ENCODE measurements around the gene MPV17L. TPM values are rescaled to one million over a fixed set of nuclear protein-coding genes. Genes with fewer than 3 reads are reported as not detected.
A peak's percentile ranks its signal among the peaks of the same experiment; 100 is the strongest.

The MPV17L gene
- total and polyA plus RNA-seq, 10 donors = 0.79 to 9.0 (median 3.6) TPM

GRCh38 chr16:15434079-15434424 lies 38.5 kb downstream of the MPV17L start:
- intact Hi-C loops (cut with DNase I; ENCODE audit: low total_unique reads) = no loop called here
- 44 to 49% (median 46%) methylated on average over 12 of the region's 12 CpGs for WGBS, 5 donors
- H3K36me3 ChIP-seq = no peaks in the 10 kb centered on the region
- H3K27ac ChIP-seq = peak overlapping the region in 2 of 8 donors; percentile 63 to 77
- H3K27me3 ChIP-seq (replicated peaks in 1 of 7) = peaks cover 0 to 32% (median 12%) of the 10 kb centered on the region in 7 donors
- H3K4me3 ChIP-seq = peak overlapping the region; percentile 58 to 91 (median 74)
- peaks cover 0 to 23% (median 19%) of the 10 kb centered on the region in 6 donors for H3K4me1 ChIP-seq
- no peak for DNase-seq
- no peaks in the 10 kb centered on the region for H3K9me3 ChIP-seq
- TF ChIP-seq POLR2AphosphoS5 (IDR thresholded peaks at IDR 0.05) (no peak), CTCF (IDR thresholded peaks at IDR 0.05 in 8 of 11, conservative IDR thresholded peaks at IDR 0.05 in 3 of 11) (no peak), POLR2A (IDR thresholded peaks at IDR 0.05) (no peak)

GRCh38 chr16:15434425-15435215 lies 39.1 kb downstream of the MPV17L start, which contains the start of gene BMERB1:
Gene BMERB1 (plus strand): TSS chr16:15434588. CDS start chr16:15434654, 66 bp downstream.
- Histone ChIP-seq H3K36me3 (no peaks in the 10 kb centered on the region), H3K4me1 (peaks cover 0 to 23% (median 19%) of the 10 kb centered on the region in 6 donors), H3K4me3 (peak within 1 kb of the TSS; percentile 58 to 91 (median 74)), H3K9me3 (no peaks in the 10 kb centered on the region), H3K27ac (peak within 1 kb of the TSS in 6 of 8 donors; percentile 62 to 77 (median 63)), H3K27me3 (replicated peaks in 1 of 7) (peaks cover 0 to 32% (median 12%) of the 10 kb centered on the region in 7 donors)
- intact Hi-C loops (cut with DNase I; ENCODE audit: low total_unique reads) = no loop called here
- peak; percentile 82 to 90 (median 84) for TF ChIP-seq POLR2AphosphoS5 (IDR thresholded peaks at IDR 0.05)
- TF ChIP-seq POLR2A (IDR thresholded peaks at IDR 0.05) = no peak
- WGBS, 5 donors = 0 to 1% (median 1%) methylated on average over 51 to 63 of the region's 63 CpGs
- peak; percentile 81 for DNase-seq

- no peaks in the 10 kb centered on the region for H3K36me3 ChIP-seq
- H3K27me3 ChIP-seq (replicated peaks in 1 of 7) = peaks cover 0 to 32% (median 12%) of the 10 kb centered on the region in 7 donors
- WGBS, 5 donors = 14 to 17% (median 16%) methylated on average over 21 to 22 of the region's 22 CpGs
- intact Hi-C loops (cut with DNase I; ENCODE audit: low total_unique reads) = no loop called here
- TF ChIP-seq CTCF (IDR thresholded peaks at IDR 0.05 in 8 of 11, conservative IDR thresholded peaks at IDR 0.05 in 3 of 11) (no peak), POLR2A (IDR thresholded peaks at IDR 0.05) (no peak), POLR2AphosphoS5 (IDR thresholded peaks at IDR 0.05) (no peak)
- H3K4me3 ChIP-seq = peak overlapping the region; percentile 58 to 91 (median 74)
- DNase-seq = no peak
- peaks cover 0 to 23% (median 19%) of the 10 kb centered on the region in 6 donors for H3K4me1 ChIP-seq
- H3K9me3 ChIP-seq = no peaks in the 10 kb centered on the region
- peak overlapping the region in 6 of 8 donors; percentile 62 to 77 (median 63) for H3K27ac ChIP-seq
These were observed 39.8 kb downstream of the MPV17L start for GRCh38 chr16:15435216-15435864.

- peaks cover 0 to 23% (median 17%) of the 10 kb centered on the region in 6 donors for H3K4me1 ChIP-seq
- H3K27me3 ChIP-seq (replicated peaks in 1 of 7) = peaks cover 0 to 23% (median 12%) of the 10 kb centered on the region in 7 donors
- no peaks in the 10 kb centered on the region for H3K36me3 ChIP-seq
- no peak for DNase-seq
- intact Hi-C loops (cut with DNase I; ENCODE audit: low total_unique reads) = no loop called here
- H3K4me3 ChIP-seq = no peak overlapping the region
- no peak for TF ChIP-seq POLR2AphosphoS5 (IDR thresholded peaks at IDR 0.05)
- no peak for TF ChIP-seq POLR2A (IDR thresholded peaks at IDR 0.05)
- no peak for TF ChIP-seq CTCF (IDR thresholded peaks at IDR 0.05 in 8 of 11, conservative IDR thresholded peaks at IDR 0.05 in 3 of 11)
- 82 to 90% (median 87%) methylated on average over 4 of the region's 4 CpGs for WGBS, 5 donors
- no peaks in the 10 kb centered on the region for H3K9me3 ChIP-seq
- no peak overlapping the region for H3K27ac ChIP-seq
These were observed 43.5 kb downstream of the MPV17L start for GRCh38 chr16:15439102-15439501.
